ENCODE data around the gene PARK7.

PARK7 gene

GRCh38 chr1:7985851-7986612 is 24.5 kb downstream of the PARK7 start:
- DNase-seq: no peak

- DNase-seq: no peak
These were observed 26.0 kb downstream of the PARK7 start for GRCh38 chr1:7987528-7987927.

GRCh38 chr1:7988576-7988975 is 27.1 kb downstream of the PARK7 start:
- DNase-seq: no peak

DNA sequence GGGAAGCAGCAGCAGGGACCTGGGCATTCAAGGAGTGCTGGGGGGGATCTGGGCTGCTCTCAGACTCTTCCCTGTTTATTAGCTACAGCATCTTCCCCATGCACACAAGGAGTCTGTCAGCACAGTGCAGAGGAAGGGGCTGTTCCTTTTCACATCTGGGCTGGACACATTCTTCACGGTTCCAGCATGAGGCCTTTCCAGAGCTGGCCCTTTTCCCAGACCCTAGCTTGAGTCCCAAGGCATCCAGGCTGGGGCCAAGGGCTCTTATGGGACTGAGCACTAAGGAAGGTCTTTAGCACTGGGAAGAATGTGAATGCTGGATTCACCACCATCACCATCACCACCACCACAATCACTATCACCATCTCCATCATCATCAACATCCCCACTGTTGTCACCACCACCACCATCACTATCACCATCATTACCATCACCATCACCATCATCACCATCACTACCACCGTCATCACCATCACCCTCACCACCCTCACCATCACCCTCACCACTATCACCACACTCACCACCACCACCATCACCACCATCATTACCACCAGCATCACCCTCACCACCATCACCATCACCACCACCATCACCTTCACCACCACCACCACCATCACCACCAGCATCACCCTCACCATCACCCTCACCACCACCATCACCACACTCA is 28.4 kb downstream of the PARK7 start:
- no peak for DNase-seq

DNA sequence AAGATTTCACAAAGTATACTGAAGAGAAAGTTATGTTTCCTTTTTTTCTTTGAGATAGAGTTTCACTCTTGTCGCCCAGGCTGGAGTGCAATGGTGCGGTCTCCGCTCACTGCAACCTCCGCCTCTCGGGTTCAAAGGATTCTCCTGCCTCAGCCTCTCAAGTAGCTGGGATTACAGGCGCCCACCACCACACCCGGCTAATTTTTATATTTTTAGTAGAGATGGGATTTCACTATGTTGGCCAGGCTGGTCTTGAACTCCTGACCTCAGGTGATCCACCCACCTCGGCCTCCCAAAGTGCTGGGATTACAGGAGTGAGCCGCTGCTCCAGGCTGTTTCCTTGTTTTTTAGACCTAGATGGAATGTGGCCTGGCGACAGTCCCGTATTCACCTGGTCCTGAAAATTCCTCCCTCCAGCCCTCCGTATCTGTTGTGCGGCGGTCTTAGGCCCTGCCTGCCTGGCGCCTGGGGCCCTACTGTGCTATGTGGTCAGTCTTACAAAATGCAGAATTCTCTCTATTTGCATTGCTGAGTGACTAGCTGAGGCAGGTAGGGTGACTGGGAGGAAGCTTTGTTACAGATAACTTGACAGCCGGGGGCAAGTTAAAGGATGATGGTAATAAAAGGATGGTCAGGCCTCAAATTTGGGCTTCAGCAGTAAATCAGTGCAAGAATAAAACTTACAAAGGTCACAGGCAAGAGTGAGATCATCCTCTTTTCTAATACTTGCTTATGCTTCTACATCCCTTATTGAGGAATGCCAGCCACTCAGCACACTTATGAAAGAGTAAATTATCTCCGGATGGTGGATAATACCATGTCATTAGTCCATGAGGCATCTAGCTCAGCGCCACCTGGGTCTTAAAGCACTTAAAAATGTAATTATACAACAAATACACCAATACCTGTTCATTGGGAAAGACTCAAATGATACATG is 30.3 kb downstream of the PARK7 start:
- DNase-seq: no peak

DNA sequence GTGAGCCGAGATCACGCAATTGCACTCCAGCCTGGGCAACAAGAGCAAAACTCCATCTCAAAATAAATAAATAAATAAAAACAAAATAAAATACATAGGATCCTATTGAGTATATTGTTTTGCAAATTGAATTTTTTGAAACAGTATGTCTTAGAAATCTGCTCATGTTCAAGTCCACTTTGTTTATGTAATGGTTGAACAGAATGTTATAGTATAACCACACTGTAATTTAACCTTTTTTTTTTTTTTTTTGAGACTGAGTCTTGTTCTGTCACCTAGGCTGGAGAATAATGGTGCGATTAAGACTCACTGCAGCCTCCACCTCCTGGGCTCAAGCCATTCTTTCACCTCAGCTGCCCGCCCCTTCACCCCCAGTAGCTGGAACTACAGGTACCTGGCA is 31.4 kb downstream of the PARK7 start:
- DNase-seq: no peak

DNA sequence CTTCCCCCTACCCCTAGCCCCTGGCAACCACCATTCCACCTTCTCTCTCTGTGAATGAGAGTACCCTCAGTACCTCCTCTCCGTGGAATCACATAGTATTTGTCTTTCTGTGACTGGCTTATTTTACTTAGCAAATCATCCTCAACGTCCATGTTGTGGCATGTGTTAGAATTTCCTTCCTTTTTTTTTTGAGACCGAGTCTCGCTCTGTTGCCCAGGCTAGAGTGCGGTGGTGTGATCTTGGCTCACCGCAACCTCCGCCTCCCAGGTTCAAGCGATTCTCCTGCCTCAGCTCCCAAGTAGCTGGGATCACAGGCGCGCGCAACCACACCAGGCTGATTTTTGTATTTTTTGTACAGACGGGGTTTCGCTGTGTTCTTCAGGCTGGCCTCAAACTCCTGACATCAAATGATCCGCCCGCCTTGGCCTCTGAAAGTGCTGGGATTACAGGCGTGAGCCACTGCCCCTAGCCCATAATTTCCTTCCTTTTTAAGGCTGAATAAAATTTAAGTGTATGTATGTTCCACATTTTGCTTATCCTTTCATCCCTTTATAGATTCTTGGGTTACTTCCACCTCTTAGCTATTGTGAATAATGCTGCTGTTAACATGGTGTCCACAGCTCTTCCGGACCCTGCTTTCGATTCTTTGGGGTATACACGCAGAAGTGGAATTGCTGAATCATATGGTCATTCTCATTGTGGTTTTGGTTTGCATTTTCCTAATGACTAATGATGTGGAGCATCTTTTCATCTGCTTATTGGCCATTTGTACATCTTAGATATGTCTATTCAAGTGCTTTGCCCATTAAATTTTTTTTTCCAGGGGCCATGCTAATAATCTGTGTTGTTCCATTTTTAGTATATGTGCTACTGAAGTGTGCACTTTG is 32.3 kb downstream of the PARK7 start:
- no peak for DNase-seq

DNA sequence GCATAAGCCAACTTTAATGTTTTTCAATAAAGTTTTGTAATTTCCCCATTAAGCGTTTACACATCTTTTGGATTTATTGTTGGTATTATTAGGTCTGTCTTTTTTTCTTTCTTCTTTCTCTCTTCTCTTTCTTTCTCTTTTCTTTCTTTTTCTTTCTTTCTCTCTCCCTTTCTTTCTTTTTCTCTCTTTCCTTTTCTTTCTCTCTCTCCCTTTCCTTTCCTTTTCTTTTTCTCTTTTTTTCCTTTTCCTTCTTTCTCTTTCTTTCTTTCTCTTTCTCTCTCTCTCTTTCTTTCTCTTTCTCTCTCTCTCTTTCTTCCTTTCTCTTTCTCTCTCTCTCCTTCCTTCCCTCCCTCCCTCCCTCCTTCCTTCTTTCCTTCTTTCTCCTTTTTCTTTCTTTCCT is 33.3 kb downstream of the PARK7 start:
- no peak for DNase-seq

- DNase-seq: no peak
These were observed 33.9 kb downstream of the PARK7 start for GRCh38 chr1:7995437-7995836.

- no peak for DNase-seq
These were observed 40.9 kb downstream of the PARK7 start for GRCh38 chr1:8002329-8002910.

- no peak for DNase-seq
These were observed 41.4 kb downstream of the PARK7 start for GRCh38 chr1:8002921-8003320.

GRCh38 chr1:8003438-8004112 is 42.1 kb downstream of the PARK7 start:
- no peak for DNase-seq

DNA sequence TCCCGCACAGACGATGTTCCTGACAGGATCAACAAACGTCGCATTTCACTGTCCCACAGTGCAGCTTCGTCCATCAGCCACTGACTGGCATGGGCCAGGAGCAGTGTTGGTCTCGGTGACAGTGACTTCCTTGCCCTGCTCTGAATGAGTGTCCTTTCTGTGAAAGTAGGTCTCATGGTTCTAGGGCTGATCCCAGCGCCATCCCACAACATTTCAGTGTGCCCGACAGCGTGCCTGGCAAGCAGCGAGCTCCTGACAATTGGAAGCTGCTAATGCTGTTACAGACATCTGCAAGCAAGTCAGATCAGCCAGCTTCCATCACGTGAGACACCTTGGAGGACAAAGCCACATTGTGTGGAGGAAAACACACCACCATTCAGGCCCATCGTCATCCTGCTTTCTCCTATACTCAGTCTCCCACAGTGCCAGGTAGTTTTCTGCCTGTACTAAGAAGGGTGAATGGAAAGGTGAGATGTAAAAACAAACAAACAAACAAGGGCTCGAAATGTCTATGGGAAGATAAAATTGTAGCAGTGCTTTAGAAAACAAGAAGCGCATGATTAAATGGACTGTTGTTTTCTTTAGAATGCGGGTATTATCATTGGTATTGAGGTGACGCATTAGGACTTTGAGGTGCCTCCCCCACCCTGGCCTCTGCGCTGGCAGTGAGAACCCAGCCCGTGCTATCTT is 42.7 kb downstream of the PARK7 start:
- no peak for DNase-seq

DNA sequence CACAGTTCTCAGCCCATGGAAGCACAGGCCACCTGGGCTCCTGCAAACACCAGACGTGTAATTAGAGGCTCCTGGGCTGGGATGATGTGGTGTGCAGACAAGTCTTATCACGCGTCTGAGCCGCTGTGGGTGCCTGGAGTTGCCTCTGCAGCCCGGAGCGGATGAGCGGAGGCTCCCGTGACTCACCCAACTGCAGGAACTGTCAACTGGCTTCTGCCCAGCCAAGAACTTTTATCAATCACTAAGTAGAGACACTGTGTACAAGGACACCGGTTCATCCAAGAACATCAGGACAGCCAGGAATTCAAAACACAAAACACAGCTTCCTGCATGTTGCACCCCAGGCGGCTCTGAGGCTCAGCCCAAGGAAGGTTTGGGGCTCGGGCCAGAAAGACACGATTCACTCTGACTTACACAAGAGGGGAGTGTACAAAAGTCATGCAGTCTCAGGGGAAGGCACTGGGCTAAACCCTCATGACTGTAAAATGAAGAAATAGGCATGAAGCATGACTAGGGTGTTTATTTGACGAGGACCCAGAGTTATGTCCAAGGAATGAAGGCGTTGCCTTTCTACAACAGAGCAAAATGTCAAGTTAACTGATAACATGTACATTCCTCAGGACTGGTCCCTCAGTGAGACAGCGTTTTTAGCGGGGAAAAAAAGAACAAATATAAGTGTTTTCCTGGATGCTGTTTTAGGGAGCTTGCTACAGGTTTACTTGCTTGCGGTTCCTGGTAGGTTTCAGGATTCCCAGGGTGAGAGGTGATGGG is 43.5 kb downstream of the PARK7 start:
- no peak for DNase-seq

- DNase-seq: no peak
These were observed 44.8 kb downstream of the PARK7 start for GRCh38 chr1:8006037-8006963.

DNA sequence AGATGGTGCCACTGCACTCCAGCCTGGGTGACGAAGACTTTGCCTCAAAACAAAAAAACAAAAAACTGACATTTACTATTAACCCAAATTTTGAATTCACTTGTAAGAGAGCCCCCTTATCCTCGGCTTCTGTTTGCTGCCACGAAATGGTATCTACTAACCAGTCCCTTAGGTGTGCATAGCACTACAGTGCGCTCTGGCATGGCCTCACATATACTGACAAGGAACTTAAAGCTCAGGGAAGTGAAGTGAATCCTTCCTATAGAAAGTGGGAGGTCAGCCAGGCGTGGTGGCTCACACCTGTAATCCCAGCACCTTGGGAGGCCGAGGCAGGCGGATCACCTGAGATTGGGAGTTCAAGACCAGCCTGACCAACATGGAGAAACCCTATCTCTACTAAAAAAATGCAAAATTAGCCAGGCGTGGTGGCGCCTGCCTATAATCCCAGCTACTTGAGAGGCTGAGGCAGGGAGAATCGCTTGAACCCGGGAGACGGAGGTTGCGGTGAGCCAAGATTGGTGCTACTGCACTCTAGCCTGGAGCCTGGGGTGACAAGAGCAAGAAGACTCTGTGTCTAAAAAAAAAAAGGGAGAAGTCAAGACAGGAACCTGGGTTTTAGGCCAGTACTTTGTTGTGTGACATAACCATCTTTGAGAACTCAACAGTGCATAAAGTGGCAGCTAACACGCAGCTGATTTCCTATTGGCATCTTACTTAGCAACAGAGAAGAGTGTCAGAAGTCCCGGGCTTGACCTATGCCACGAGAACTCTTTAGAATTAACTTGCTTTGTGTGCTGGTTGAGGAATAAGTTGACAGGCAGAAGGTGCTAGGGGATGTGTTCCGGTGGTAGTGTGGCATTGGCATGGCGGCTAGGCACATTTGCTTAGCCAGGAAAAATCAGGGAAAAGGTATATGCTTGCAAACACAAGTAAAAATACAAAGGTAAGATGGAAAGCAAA is 47.8 kb downstream of the PARK7 start:
- no peak for DNase-seq

- DNase-seq: no peak
These were observed 48.7 kb downstream of the PARK7 start for GRCh38 chr1:8010080-8010664.

Measured in right forelimb (tissue), 1 donor.